ENCODE results near the gene COL5A1. TPM values are rescaled to one million over a fixed set of nuclear protein-coding genes. Genes with fewer than 3 reads are reported as not detected.

COL5A1 gene
- total RNA-seq, 1 experiment from 2014 or later = 9.5 TPM

DNA sequence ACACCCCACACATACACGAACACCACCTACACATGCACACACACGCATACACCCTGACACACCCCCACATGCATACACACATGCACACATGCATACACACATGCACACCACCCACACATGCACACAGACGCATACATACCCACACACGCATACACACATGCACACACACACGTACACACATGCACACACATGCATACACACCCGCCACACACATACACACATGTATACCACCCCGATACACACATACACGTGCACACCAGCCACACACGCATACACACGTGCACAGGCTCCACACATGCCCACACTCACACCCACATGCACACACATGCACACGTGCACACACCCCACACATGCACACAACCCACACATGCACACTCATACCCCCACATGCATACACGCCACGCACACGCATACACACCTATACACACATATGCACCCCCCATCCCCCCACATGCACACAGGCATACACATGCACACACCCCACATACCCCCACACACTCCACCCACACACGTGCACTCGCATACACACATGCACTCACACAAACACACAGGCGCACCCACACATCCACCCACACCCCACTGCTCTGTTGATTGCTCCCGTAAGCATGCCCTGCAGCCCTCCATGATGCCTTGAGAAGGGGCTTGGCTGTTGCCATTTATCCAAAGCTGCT lies 119.3 kb downstream of the COL5A1 start:
- no peaks in the 10 kb centered on the region for H3K23me2 ChIP-seq (ENCODE audit: insufficient read length, low read depth, low read length, poor library complexity, severe bottlenecking)
- H4K8ac ChIP-seq (replicated peaks; ENCODE audit: insufficient read length, low read depth, low read length) = peak overlapping the region; percentile 15
- WGBS (ENCODE audit: extremely low coverage, insufficient read length, low lambda C conversion rate) = no CpG with 5 or more reads among the region's 18 CpGs
- H3K4me1 Mint-ChIP-seq = no peaks in the 10 kb centered on the region
- no peak overlapping the region for H3K23ac ChIP-seq (ENCODE audit: insufficient read length, low read depth, low read length)
- H2BK20ac ChIP-seq (ENCODE audit: low read depth, low read length, poor library complexity, severe bottlenecking) = no peak overlapping the region
- H4K91ac ChIP-seq (ENCODE audit: insufficient read length, low read depth, low read length) = no peak overlapping the region
- TF ChIP-seq, protein P1, sequence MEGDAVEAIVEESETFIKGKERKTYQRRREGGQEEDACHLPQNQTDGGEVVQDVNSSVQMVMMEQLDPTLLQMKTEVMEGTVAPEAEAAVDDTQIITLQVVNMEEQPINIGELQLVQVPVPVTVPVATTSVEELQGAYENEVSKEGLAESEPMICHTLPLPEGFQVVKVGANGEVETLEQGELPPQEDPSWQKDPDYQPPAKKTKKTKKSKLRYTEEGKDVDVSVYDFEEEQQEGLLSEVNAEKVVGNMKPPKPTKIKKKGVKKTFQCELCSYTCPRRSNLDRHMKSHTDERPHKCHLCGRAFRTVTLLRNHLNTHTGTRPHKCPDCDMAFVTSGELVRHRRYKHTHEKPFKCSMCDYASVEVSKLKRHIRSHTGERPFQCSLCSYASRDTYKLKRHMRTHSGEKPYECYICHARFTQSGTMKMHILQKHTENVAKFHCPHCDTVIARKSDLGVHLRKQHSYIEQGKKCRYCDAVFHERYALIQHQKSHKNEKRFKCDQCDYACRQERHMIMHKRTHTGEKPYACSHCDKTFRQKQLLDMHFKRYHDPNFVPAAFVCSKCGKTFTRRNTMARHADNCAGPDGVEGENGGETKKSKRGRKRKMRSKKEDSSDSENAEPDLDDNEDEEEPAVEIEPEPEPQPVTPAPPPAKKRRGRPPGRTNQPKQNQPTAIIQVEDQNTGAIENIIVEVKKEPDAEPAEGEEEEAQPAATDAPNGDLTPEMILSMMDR (conservative IDR thresholded peaks at IDR 0.05) = no peak
- no peak overlapping the region for H2BK5ac ChIP-seq (ENCODE audit: insufficient read length, low read length)
- H3K36me3 Mint-ChIP-seq (ENCODE audit: insufficient read depth in 1 of 3, low read depth in 3 of 3) = peaks cover 6 to 7% (median 6%) of the 10 kb centered on the region in 3 experiments; a peak in 4 of 7 replicates
- H4K20me1 ChIP-seq (ENCODE audit: control insufficient read depth, insufficient read depth, insufficient read length) = no peaks in the 10 kb centered on the region
- H2BK120ac ChIP-seq (ENCODE audit: low read depth, low read length, poor library complexity, severe bottlenecking) = no peak overlapping the region
- H3K4me1 ChIP-seq (ENCODE audit: insufficient read depth, low read length) = no peaks in the 10 kb centered on the region
- no peak overlapping the region for H2AFZ ChIP-seq (ENCODE audit: low read length)
- H3K9ac ChIP-seq (ENCODE audit: extremely low read depth, insufficient read length, low read length) = no peak overlapping the region
- H3K4ac ChIP-seq (ENCODE audit: low read depth, low read length) = no peak overlapping the region
- H4K5ac ChIP-seq (ENCODE audit: insufficient read length, low read depth, low read length) = no peak overlapping the region
- no peak overlapping the region for H2BK15ac ChIP-seq (ENCODE audit: low read depth, low read length)
- no peak overlapping the region for H3K56ac ChIP-seq (ENCODE audit: insufficient read length, low read depth, low read length)
- H3K4me3 Mint-ChIP-seq = peak overlapping the region in 1 of 2 experiments; percentile 43; a peak in 2 of 5 replicates
- H3K79me1 ChIP-seq (ENCODE audit: insufficient read depth, low read depth, low read length, poor library complexity, severe bottlenecking) = no peaks in the 10 kb centered on the region
- H3K79me2 ChIP-seq (ENCODE audit: insufficient read depth, low read length) = no peaks in the 10 kb centered on the region
- peaks cover 6 to 13% of the 10 kb centered on the region in 2 experiments for H3K9me3 Mint-ChIP-seq
- no peaks in the 10 kb centered on the region for H3K27me3 ChIP-seq (ENCODE audit: insufficient read depth, low read length)
- H3K27me3 Mint-ChIP-seq (ENCODE audit: low read depth) = no peaks in the 10 kb centered on the region
- H3K18ac ChIP-seq (ENCODE audit: insufficient read length, low read depth, low read length) = no peak overlapping the region
- H3K9me3 ChIP-seq (ENCODE audit: control insufficient read depth, low read depth, low read length) = no peaks in the 10 kb centered on the region
- H3K14ac ChIP-seq (ENCODE audit: insufficient read depth, low read length) = no peak overlapping the region
- no peak overlapping the region for H3K4me2 ChIP-seq (ENCODE audit: insufficient read depth, insufficient read length, low read length)
- DNase-seq = no peak
- H2BK12ac ChIP-seq (ENCODE audit: insufficient read length, low read depth, low read length) = no peak overlapping the region
- H3K27ac ChIP-seq (ENCODE audit: insufficient read length, low read depth, low read length) = no peak overlapping the region
- no peak overlapping the region; a peak in 1 of 7 replicates for H3K27ac Mint-ChIP-seq
- no peak overlapping the region for H3T11ph ChIP-seq (ENCODE audit: low read length)
- no peak overlapping the region for H2AK5ac ChIP-seq (ENCODE audit: insufficient read length, low read length)
